Measurements from ENCODE around the gene CYTH1.

Gene CYTH1

GRCh38 chr17:78746263-78746948, 35.7 kb downstream of the CYTH1 start:
- DNase-seq (ENCODE audit: low read depth) = no peak
- H3K4me3 ChIP-seq (ENCODE audit: low read length) = no peak overlapping the region
- TF ChIP-seq CTCF (IDR thresholded peaks at IDR 0.05; ENCODE audit: insufficient read depth, low read depth, low read length, missing control alignments) = no peak

- peak; percentile 43 for TF ChIP-seq CTCF (IDR thresholded peaks at IDR 0.05; ENCODE audit: insufficient read depth, low read depth, low read length, missing control alignments)
- peak; percentile 53 for DNase-seq (ENCODE audit: low read depth)
- no peak overlapping the region for H3K4me3 ChIP-seq (ENCODE audit: low read length)
These were observed 36.5 kb downstream of the CYTH1 start for GRCh38 chr17:78745407-78746088.

- no peak for DNase-seq (ENCODE audit: low read depth)
- TF ChIP-seq CTCF (IDR thresholded peaks at IDR 0.05; ENCODE audit: insufficient read depth, low read depth, low read length, missing control alignments) = no peak
These were observed 39.2 kb downstream of the CYTH1 start for GRCh38 chr17:78742901-78743300.

GRCh38 chr17:78741644-78742284, 40.3 kb downstream of the CYTH1 start:
- TF ChIP-seq CTCF (IDR thresholded peaks at IDR 0.05; ENCODE audit: insufficient read depth, low read depth, low read length, missing control alignments) = no peak
- DNase-seq (ENCODE audit: low read depth) = no peak
- no peak overlapping the region for H3K4me3 ChIP-seq (ENCODE audit: low read length)

More at GRCh38 chr17:78742901-78743300, 39.2 kb downstream of the CYTH1 start:
- no peak overlapping the region for H3K4me3 ChIP-seq (ENCODE audit: low read length)

- DNase-seq (ENCODE audit: low read depth) = no peak
- H3K4me3 ChIP-seq (ENCODE audit: low read length) = no peak overlapping the region
- no peak for TF ChIP-seq CTCF (IDR thresholded peaks at IDR 0.05; ENCODE audit: insufficient read depth, low read depth, low read length, missing control alignments)
These were observed 42.6 kb downstream of the CYTH1 start for GRCh38 chr17:78739331-78739931.

- H3K4me3 ChIP-seq (ENCODE audit: low read length) = no peak overlapping the region
- TF ChIP-seq CTCF (IDR thresholded peaks at IDR 0.05; ENCODE audit: insufficient read depth, low read depth, low read length, missing control alignments) = no peak
These were observed 43.4 kb downstream of the CYTH1 start for GRCh38 chr17:78738698-78739097.

More at GRCh38 chr17:78738698-78739097, 43.4 kb downstream of the CYTH1 start:
- no peak for DNase-seq (ENCODE audit: low read depth)

All from epithelial cell of esophagus (primary cell).